Activated CD4-positive, alpha-beta T cell treated with anti-CD3 and anti-CD28 coated beads, Interleukin-2, Interleukin-4, amounts not matched to agents 100 ng/mL and 50 ng/mL, durations not matched to agents 16 hours and 8 hours (primary cell): ENCODE results near the gene CEP89.
"Not testable (repeated sequence)": the region's sequence is repeated elsewhere in the genome, so short reads cannot be mapped to it uniquely, and the experiment has no call there.

ENCODE experiments used
- DNase-seq: peaks from one replicate; pipeline ENCODE4 v3.0.0-alpha.2; 2020; ENCODE audit warnings: low spot score

The CEP89 gene

DNA sequence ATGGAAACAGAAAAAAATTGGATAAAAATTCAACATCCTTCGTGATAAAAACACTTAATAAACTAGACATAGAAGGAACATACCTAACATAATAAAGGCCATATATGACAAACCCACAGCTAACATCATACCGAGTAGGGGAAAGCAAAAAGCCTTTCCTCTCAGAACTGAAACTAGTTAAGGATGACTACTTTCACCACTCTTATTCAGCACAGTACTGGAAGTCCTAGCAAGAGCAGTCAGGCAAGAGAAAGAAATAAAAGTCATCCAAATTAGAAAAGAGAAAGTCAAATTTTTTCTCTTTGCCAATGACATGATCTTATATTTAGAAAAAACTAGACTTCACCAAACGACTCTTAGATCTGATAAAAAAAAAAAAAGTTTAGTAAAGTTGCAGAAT is 76.4 kb downstream of the CEP89 start:
- DNase-seq, result peak; percentile 25

DNA sequence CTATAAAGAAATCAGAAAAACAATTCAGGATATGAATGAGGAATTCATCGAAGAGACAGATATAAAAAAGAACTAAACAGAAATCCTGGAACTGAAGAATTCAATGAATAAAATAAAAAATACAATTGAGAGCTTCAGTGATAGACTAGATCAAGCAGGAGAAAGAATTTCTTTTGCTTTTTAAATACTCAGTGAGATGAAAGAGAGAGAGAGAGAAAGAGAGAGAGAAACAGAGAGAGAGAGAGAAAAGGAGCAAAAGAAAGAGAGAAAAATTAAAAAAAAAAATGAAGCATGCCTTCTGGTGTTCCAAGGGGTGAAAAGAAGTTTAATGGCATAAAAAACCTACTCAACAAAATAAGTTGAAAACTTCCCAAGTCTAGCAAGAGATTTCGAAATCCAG is 80.1 kb downstream of the CEP89 start:
- DNase-seq, result no peak

DNA sequence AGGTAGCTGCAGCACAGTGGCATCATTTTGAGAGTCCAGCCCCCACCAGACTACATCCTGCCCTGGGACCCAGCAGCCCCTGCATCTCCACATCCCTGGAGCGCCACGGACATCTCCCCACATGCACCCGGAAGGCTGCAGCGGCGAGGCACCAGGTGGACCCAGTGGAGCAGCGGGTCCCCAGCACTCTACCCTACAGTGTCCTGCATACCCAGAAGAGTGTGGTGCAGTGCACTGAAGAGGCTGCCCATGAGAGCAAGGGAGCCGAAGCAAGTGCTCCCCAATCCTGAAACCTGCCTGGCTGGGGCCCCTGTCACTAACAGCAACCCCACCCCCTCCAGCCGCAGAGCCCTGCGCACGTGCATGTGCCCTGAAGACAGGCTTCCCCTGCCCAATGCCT is 80.9 kb downstream of the CEP89 start:
- DNase-seq, result no peak

DNA sequence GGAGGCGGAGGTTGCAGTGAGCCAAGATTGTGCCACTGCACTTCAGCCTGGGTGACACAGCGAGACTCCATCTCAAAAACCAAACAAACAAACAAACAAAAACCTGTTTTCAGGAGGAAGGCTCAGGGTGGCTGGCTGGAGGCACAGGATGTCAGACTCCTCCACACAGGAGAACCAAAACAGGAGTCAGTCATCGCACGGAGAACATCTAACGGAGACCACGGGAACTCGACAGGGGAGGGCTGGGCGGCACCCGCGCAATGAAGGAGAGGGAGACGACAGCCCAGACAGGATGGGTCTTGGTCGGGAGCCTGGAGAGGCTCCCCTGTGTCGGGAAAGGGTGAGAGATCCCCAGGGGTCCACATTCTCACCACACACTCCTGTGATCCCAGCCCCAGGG is 81.4 kb downstream of the CEP89 start:
- DNase-seq, result no peak

DNA sequence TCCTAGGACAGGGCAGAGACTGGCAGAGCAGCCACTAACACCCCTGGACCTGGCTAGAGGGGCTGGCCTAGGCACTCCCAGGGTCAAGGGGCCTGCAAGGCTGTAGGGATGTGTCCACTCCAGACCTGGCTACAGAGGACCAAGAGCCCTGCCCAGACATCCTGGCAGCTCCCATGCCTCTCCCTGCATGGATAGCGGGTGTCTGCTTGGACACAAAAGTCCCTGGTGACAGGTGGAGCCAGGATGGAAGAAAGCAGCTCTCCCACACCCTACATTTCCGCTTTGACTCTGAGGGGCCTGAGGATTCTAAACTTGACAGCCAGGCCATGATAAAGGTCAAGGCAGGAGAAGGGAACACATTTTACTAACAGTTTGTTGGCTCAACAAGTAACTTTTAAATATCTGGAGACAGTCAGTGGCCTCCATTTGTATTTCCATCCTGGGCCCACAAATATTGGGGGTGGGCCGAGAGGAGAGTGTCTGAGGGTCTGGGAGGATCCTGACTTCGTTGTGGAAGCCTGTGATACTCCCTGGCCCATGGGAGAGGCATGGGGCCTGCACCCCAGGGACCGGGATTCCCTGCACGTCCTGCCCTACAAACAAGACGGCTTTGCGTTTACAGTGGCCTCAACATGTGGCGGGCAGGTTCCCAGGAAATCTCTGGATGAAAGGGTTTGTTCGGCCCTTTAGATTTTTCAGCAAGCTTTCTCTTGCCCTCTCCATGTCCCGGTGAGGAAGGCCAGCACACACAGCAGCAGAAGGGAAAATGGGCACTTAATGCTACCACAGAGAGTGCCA is 82.4 kb downstream of the CEP89 start:
- DNase-seq, result no peak

DNA sequence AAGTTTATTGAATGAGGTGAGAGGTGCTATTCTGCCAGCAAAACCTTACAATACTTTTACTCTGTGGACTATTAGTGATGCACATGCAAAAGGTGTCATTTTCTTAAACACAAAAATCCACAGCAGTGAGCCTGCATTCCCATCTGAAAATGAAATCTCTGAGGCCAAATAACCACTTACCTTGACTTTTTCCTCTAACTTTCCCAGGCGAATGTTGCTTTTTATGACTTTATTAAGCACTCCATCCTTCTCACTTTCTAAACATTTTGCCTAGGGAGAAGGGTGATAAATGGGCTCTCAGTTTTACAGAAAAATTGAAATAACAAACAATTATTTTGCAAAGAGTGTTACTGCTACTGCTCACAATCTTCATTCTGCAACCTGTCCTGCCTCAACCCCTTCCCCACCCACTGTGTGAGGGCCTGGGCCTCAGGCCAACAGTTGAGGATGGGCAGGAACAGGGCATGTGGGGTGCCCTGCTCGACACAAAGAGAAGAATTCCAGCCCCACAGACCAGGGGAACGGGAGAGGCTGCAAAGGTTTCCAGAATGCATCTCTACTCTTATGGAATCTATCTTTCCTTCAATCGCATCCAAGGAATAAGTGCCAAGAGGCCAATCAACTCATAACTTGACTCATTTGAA is 84.1 kb downstream of the CEP89 start:
- no peak for DNase-seq

DNA sequence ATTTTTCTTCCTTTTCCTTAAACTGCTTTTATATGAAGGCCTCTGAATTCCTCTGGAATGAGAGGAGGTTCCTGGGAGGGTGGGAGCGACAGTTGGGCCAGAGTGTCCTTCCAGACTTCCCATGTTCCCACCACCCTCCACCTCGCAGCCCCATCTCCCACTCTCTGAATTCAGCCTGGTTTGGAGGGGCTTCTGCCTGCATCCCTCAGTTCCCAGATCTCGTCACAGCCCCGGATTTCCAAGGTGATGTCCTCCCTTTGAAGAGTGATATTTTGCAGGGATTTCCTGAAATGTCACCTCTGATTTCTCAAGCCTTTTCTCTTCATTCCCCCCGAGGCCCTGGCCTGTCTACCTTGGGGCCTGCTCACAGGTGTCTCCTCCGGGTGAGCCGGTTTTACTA is 85.5 kb downstream of the CEP89 start:
- DNase-seq, result no peak

DNA sequence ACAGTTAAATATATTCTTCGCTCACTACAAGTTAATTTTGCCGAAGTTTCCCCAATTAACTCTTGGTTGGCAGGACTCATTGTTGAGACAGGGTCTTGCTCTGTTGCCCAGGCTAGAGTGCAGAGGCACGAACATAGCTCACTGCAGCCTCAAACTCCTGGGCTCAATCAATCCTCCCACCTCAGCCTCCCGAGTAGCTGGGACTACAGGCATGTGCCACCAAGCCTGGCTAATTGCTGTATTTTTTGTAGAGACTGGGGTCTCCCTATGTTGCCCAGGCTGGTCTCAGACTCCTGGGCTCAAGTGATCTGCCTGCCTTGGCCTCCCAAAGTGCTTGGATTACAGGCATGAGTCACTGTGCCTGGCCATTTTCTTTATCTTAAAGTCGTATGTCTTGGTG is 86.5 kb downstream of the CEP89 start:
- not testable (repeated sequence) for DNase-seq

DNA sequence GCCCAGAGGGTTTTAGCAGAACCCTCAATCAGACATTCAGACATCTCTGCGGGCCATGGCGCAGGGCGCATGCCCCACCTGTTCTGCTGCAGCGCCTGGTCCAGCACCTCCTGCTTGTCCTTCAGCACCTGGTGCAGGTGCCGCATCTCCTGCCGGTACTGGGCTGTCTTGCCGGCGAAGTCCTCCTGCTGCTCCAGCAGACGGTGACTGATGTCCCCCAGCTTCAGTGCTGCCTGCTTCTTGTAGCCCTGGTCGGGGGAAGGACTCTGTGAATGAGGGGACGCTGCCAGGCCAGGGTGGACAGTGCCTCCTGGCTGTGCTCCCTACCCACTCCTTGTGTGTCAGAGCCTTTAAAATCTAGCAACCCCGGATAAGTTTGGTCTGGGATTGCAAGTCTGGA is 90.0 kb downstream of the CEP89 start:
- no peak for DNase-seq

DNA sequence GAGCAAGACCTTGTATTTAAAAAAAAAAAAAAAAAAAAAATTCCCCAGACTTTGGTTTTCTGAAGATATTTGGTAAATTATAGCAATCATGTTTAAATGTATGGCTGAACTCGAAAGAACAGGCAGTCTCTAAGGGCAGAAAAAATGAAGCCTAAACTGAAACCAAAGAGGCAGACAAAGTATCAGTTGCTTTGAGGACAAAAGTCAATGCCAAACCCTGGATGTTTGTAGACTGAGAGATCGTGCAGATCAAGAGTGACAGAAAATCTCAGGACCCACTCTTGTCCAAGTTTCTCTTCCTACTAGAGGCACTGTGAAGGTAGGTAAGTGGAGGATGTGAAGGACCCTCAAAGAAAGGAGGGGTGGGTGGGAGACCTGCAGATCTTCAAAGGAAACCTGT is 91.1 kb downstream of the CEP89 start:
- no peak for DNase-seq

DNA sequence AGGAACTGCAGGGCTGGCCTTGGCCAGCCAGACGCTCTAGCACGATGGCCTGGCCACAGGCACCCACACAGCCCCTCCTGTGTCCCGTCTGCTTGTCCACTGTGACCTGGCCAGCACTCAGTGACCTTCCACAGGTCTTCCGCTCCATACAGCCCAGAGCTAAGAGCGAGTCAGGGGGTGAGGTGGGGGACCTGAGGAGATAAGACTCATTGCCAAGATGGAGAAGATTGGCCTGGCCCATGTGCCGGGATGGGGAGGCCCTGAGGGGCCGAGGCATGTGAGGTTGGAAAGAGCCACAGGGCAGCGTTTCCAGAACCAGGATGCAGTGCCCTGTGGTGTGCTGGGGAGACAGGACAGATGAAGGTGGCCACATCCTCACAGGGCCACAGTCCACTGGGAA is 92.0 kb downstream of the CEP89 start:
- DNase-seq, result no peak

DNA sequence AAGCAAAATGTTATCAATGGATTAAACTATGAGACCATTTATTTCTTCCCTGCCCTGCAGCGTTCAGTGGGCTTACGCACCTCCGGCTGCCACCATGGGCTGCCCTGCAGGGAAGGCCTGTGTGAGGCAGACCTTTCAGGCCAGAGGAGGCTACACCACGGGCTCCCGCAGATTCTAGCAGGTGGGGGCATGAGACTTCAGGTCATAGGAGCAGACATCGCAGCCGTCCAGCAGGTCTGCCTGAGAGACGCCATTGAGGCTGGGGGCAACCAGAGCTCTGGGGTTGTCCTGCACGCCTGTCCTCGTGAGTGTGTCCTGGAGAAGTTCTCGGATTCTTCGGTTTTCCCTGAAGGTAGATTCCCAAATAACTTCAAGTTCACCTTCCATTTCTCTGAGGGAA is 92.8 kb downstream of the CEP89 start:
- DNase-seq, result no peak

DNA sequence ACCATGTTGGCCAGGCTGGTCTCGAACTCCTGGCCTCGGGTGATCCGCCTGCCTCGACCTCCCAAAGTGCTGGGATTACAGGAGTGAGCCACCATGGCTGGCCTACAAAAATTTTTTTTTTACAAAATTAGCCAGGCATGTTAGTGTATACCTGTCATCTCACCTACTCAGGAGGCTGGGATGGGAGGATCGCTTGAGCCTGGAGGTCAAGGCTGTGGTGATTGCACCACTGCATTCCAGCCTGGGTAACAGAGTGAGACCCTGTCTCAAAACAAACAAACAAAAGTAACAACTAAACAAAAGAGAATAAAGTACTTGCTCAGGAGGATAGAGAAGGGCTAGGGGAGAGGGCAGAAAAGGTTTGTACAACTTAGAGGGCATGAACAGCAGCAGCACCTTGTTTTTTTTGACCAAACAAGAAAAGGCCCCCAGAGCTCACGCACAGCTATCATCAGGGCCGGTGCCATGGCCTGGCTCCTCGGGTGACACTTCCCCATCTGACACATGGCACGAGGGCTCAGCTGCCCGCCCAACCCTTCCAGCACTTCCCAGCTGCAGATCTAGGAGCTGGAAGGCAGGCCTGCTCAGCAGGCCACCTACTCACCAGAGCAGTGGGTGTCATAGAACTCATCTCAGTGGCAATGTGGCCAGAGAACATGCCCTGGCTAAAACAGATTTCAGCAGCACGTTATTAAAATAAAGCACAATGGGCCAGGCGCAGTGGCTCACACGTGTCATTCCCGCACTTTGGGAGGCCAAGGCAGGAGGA is 93.6 kb downstream of the CEP89 start:
- DNase-seq, result no peak

DNA sequence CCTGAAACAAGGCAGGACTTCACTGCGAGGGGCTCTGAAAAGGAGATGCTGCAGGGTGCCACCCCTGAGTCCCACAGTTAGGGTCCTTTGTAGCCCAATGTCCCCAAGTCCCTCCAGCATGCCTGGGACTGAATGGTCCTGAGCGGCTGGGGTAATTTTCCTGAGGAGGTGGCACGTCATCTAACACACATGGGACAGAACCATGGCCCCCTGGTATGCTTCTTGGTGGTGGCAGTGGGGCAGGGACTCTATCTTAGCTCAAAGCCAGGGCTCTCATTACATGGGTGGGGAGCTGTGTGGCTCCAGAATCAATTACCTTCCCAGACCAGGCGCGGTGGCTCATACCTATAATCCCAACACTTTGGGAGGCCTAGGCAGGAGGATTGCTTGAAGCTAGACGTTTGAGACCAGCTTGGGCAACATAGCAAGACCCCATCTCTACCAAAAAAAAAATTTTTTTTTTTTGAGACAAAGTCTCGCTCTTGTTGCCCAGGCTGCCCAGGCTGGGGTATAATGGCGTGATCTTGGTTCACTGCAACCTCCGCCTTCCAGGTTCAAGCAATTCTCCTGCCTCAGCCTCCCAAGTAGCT is 94.3 kb downstream of the CEP89 start:
- DNase-seq, result no peak

DNA sequence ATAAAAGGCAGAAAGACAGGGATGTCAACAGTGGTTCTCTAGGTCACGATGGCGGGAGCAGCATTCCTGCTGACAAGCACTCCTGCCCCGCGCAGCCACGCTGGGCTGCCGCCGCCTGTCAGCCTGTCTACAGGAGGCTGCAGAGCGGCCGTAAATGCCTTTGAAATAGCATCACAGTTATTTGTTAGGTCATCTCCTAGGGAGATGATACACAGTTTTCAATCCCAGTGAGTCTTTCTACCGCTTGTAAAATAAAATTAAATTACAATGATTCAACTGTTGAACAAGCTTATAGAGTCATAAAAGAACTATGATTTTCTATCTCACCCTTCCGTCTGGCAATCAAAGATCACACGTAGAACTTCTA is 94.9 kb downstream of the CEP89 start:
- no peak for DNase-seq

DNA sequence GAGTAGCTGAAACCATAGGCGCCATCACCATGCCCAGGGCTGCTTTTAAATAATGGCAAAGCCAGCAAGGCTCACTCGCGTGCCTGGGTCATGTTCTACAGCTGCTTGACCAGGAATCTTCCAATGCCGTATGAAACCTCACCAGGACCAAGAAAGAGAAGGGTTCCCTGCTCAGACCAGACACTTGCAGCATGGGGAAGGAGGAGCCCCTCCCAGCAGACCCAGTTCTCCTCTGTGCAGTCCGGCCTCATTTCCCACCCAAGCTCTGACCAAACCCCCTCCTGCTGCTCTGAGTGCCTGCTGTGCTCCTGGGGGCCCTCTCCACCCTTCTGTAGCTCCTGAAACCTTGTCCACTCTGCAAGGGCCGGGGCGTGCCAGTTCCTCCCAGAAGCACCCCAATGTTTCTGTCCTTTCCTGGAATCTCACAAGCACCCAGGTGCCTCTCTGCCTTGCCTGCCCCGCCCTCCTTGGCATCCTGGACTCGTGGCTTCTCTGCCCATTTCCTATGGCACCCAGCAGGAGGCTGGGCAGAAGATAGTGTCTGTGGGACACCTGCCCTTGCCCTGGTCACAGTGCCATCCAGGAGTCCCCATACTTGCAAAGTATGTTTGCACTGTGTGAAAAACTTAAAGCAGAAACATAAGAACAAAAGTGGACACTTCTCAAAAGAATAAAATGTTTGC is 95.4 kb downstream of the CEP89 start:
- no peak for DNase-seq

DNA sequence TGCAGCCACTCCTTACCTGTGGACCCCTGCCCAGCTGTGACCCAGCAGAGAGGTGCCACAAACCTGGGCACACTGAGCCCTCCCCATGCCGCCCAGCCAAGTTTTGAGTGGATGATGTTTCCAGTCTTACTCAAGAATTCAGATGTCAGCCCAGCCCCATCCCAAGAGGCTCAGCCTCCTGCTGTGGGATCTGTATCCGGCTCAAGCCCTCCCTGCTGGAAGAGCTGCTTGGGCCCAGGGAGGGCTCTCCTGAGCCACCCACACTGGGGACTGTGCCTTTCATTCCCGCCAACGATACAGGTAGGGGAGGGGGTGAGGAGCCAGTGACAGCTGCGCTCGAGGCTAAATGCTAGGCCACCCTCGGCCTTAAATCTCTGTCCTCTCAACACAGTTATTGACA is 96.3 kb downstream of the CEP89 start:
- DNase-seq, result no peak

DNA sequence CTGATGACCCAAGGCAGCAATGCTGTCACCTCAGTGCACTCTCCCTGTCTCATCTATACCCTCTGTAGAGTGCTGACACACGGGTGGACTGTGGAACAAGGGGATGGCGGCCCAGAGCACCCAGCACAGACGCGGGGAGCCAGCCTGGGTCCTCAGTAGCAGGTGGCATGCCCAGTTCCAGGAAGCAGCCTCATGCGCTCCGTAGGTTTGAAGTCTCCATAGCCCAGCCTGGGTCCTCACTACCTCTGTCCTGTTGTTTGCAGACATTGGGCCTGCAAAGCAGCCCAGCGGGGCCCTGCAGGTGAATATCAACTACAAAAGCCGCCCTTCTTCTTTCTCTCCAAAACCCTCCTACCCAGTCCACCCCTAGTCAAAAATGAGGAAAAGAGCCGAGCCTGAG is 97.2 kb downstream of the CEP89 start:
- no peak for DNase-seq

DNA sequence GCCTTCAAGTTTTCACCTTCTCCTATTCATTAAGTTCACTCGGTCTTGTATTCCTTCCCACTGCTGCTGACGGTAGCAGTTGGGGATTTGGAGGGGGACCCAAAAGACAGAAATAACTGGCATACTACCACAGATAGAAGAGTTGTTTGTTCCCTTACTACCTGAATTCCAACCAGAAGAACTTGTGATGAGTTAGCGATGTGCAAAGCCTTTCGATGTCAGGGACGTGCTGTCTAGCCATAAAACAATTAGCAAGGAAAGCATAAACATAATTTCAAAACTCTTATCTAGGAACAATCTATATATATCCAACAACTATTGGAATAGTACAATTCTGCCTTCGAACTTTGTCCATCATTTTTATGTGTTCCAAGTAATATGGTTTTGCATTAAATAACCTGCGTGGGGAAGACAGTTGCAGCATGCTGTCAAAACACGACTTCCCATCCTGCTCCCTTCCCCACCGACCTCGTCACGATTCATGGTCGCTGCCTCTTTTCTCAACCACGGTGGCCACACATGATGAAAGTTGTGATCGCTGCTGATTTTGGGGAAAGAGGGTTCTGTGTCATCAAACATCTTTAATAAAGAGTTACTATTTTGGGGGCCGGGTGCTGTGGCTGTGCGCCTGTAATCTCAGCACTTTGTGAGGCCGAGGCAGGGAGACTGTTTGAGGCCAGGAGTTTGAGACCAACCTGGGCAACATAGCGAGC is 98.4 kb downstream of the CEP89 start:
- peak; percentile 3 for DNase-seq

DNA sequence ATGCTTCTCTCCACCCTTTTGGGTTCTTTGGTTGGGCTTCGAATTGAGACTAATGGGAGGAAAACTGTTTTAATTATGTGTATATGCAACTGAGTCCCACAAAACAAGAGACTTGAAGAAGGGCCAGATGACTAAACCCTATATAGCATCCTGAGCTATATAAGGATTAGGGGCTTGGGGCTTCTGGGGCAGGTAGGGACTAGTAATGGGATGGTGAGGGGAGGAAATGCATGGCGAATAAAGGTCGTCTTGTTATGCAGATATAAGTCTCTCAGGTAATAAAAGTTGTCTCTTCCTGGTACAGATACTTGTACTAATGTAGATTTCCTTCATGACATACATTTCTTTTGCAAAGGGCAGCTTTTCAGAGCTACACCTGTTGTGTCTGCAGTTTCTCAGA is 99.4 kb downstream of the CEP89 start:
- no peak for DNase-seq

DNA sequence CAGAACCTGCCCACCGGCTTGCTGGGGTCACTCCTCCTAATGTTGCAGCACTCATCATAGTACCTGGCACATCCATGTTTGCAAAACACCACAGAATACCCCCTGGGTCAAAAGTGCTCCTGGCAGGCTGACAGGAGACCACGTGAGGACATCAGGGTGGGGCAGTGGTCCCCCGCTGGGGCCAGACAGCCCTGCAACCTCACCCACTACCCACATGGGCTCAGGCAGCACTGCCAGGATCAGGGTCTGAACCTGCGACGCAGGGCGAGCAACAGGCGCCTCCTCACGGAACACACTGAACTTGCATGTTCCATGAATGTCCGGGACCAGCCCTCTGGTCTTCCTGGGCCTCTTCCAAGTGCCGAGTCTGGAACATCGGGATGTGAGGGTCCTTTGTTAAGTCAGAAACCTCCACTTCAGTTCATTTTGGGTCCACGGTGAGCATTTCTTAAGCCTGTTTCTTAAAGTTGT is 100.7 kb downstream of the CEP89 start:
- DNase-seq, result no peak
